T-helper 2 cell treated with Interferon-gamma antibody and Interleukin-4, amounts not matched to agents 5 μg/mL and 100 μg/mL, for 36 hours (primary cell): ENCODE data around the gene SLC6A13.

ENCODE experiments used
- DNase-seq: peaks from one replicate; pipeline ENCODE4 v3.0.0; 2021; ENCODE audit warnings: low spot score
- H3K27ac Mint-ChIP-seq: one replicate; pipeline ENCODE4 v1.8.0; 2021; ENCODE audit warnings: mild to moderate bottlenecking, mixed read lengths
- H3K27me3 Mint-ChIP-seq: one replicate; pipeline ENCODE4 v1.8.0; 2021; ENCODE audit warnings: low read depth, mixed read lengths
- H3K36me3 Mint-ChIP-seq: one replicate; pipeline ENCODE4 v1.8.0; 2021; ENCODE audit warnings: low read depth, mixed read lengths
- H3K4me1 Mint-ChIP-seq: one replicate; pipeline ENCODE4 v1.8.0; 2021; ENCODE audit warnings: low read depth, mixed read lengths
- H3K4me3 Mint-ChIP-seq: one replicate; pipeline ENCODE4 v1.8.0; 2022; ENCODE audit warnings: mild to moderate bottlenecking, moderate library complexity, mixed read lengths
- H3K9me3 Mint-ChIP-seq: one replicate; pipeline ENCODE4 v1.8.0; 2021; ENCODE audit warnings: mixed read lengths

Gene SLC6A13

DNA sequence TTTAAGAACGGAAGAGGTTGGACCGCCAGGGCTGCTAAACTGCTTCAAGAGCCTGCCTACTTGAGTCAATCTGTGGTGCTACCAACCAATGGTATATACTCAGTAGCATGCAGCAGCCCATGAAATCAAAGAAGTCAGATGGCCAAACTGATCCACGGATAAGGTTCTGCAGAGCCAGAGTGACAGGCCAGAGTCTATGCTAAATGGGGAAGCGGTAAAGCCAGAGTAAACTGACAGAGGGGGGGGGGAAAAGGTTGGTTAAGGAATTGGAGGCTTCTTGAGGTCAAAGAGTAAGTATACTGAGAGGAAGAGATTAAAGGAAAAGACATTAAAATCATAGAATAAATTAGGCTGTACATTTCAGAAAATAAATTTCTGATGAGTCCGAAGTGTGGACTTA, 15.4 kb upstream of the SLC6A13 start:
- H3K36me3 Mint-ChIP-seq: peaks cover 18% of the 10 kb centered on the region
- no peak overlapping the region for H3K27ac Mint-ChIP-seq
- H3K9me3 Mint-ChIP-seq: no peaks in the 10 kb centered on the region
- no peak for DNase-seq
- no peak overlapping the region for H3K4me3 Mint-ChIP-seq
- H3K27me3 Mint-ChIP-seq: no peaks in the 10 kb centered on the region
- H3K4me1 Mint-ChIP-seq: no peaks in the 10 kb centered on the region

DNA sequence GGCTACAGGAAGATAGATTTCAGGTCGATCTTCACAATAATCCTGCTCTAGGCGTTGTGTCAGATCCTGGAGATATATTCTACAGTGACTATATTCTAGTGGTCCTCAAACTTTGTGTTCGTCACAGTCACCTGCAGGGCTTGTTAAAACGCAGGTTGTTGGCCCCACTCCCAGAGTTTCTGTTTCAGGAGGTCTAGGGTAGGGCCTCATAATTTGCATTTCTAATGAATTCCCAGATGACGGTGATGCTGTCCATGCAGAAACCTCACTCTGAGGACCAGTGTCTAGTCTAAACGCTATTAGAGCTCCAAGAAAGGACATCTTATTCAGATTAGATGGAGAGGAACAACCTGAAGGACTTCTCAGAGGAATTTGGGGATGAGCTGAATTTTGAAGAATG, 13.2 kb upstream of the SLC6A13 start:
- peaks cover 2% of the 10 kb centered on the region for H3K4me1 Mint-ChIP-seq
- H3K27ac Mint-ChIP-seq: no peak overlapping the region
- no peaks in the 10 kb centered on the region for H3K27me3 Mint-ChIP-seq
- H3K4me3 Mint-ChIP-seq: no peak overlapping the region
- DNase-seq: no peak
- H3K9me3 Mint-ChIP-seq: no peaks in the 10 kb centered on the region
- peaks cover 9% of the 10 kb centered on the region for H3K36me3 Mint-ChIP-seq

DNA sequence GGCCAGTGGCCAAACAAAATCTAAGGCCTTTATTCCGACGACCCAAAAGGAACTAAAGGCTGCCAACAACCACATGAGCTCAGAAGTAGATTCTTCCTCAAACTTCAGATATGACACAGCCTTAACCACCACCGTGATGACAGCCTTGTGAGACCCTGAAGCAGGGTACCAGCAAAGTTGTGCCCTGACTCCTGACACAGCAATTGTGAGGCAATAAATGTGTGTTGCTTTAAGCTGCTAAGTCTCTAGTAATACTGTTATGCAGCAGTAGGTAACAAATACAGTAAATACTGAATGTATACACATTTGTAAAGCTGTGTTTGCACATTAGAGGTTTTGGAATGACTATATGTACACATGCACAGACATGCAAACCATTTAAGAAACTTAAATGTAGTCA, 10.7 kb upstream of the SLC6A13 start:
- no peaks in the 10 kb centered on the region for H3K9me3 Mint-ChIP-seq
- no peak for DNase-seq
- H3K27me3 Mint-ChIP-seq: peaks cover 3% of the 10 kb centered on the region
- no peak overlapping the region for H3K4me3 Mint-ChIP-seq
- H3K27ac Mint-ChIP-seq: no peak overlapping the region
- H3K36me3 Mint-ChIP-seq: peaks cover 1% of the 10 kb centered on the region
- H3K4me1 Mint-ChIP-seq: peaks cover 2% of the 10 kb centered on the region

DNA sequence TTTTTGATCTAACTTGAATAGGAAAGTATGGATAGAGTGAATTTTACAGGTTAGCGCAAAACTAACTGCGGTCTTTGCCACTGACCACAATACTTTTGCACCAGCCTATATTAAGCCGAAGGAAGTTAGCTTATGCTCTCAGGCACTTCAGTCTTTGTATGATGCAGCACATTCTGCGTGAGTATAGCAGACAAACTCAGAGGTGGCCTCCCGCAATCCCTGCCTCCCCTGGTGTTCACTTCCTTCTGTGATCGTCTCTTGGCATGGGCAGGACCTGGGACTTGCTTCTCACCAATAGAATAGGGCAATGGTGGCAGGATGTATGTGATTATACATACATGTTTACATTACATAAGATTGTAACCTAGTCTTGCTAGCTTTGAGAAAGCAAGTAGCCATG, 10.3 kb upstream of the SLC6A13 start:
- no peaks in the 10 kb centered on the region for H3K9me3 Mint-ChIP-seq
- no peak for DNase-seq
- no peak overlapping the region for H3K27ac Mint-ChIP-seq
- H3K27me3 Mint-ChIP-seq: peaks cover 5% of the 10 kb centered on the region
- H3K4me1 Mint-ChIP-seq: peaks cover 2% of the 10 kb centered on the region
- H3K4me3 Mint-ChIP-seq: no peak overlapping the region
- H3K36me3 Mint-ChIP-seq: peaks cover 1% of the 10 kb centered on the region

DNA sequence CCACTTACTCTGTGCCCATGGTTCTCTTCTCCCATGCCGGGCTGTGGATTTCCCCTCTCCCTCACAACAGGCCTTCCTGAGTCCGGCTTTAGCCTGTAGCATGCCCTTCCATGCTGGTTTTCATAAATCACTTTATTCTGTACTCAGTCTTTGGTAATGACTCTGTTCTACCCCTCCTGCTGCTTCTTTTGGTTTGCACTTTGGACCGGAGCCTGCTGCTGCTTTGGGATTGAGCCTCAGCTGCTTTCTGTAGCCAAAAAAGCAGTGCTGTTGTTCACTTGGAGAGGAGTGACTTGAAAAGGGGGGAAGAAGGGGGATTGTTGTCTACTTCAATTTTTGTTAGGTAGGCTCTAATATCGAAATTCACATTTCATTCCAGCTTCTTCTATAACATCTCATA, 8.5 kb upstream of the SLC6A13 start:
- DNase-seq: no peak
- Mint-ChIP-seq H3K27ac (no peak overlapping the region), H3K4me3 (no peak overlapping the region), H3K9me3 (no peaks in the 10 kb centered on the region), H3K27me3 (peaks cover 6% of the 10 kb centered on the region), H3K4me1 (peaks cover 2% of the 10 kb centered on the region), H3K36me3 (peaks cover 1% of the 10 kb centered on the region)

DNA sequence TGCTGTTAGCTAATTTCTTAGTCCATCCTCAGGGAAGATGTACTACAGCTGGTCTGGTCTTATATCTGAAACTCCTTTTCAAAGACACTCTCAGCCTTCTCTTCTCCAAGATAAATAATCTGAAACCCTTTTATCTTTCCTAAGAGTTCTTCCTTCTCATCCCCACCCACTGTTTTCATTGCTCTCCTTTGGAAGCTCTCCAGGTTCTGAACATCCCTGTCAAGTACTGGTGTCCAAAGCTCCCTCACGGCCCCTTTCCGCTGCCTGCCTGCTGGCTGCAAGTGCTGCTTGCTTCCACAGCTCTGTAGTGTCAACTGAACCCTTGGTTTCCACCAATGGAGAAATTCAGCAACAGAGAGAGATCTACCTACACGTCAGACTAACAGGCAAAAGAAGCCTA, 6.6 kb upstream of the SLC6A13 start:
- Mint-ChIP-seq H3K9me3 (no peaks in the 10 kb centered on the region), H3K27me3 (peaks cover 12% of the 10 kb centered on the region), H3K4me3 (no peak overlapping the region), H3K36me3 (peaks cover 1% of the 10 kb centered on the region), H3K4me1 (peaks cover 8% of the 10 kb centered on the region), H3K27ac (no peak overlapping the region)
- no peak for DNase-seq

DNA sequence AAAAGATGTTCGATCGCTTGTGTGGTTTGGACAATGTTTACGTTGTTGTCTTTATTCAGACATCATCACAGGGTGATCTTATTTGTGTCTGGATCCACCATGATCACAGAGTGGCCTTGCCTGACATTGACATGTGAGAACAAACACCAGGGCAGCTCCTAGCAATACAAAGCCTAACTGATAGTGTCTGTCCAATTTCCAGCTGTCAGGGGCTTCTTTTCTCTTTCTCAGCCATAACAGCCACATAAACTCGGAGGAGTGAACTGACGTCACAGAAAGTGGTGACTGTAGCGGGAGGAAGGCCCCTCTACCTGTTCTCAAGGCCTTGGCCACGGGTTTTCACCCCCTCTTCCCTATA, 5.8 kb upstream of the SLC6A13 start:
- DNase-seq: no peak
- H3K36me3 Mint-ChIP-seq: peaks cover 1% of the 10 kb centered on the region
- H3K9me3 Mint-ChIP-seq: no peaks in the 10 kb centered on the region
- H3K4me3 Mint-ChIP-seq: no peak overlapping the region
- peaks cover 12% of the 10 kb centered on the region for H3K27me3 Mint-ChIP-seq
- H3K4me1 Mint-ChIP-seq: peaks cover 8% of the 10 kb centered on the region
- H3K27ac Mint-ChIP-seq: no peak overlapping the region

DNA sequence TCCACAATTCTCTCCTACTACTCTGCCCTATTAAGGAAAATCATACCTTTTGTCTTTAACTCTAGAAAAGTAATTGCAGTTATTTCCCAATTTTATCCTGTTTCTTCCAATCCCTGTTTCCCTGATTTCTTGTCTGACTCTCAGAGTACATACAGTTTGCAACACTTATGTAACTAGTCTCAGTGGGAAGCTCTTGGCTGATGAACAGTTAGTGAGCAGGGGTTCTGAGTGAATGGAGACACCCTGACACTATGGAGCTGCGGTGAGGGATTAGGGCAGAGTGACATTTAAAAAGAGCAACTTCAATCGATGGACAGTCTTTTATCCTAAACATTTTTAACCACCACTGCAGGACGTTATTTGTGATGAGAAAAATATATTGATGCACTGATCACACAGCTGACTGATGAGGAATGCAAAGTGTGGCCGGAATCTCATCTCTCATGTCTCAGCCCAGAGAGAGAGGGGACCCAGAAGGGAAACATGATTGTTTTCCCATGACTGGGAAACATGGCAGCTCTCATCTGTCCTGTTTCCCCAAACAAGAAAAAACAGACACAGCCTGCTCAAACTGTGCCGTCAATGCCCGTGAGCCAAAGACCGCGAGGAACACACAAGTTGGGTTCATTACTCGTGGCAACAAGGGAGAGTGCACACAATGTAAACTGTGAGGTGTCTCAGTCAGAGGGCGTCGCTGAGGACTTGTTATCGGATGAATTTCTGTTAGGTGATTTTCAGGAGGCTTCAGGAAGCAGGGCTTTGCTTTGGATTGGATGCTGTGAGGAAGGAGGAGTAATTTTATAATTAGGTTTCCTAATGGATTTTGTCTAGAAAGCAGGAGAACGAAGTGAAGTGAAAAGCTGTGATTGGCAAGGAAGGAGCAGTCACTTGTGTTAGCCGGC, 5.2 kb upstream of the SLC6A13 start:
- Mint-ChIP-seq H3K9me3 (no peaks in the 10 kb centered on the region), H3K27ac (no peak overlapping the region), H3K4me1 (peaks cover 8% of the 10 kb centered on the region), H3K4me3 (no peak overlapping the region), H3K27me3 (peaks cover 14% of the 10 kb centered on the region), H3K36me3 (peaks cover 1% of the 10 kb centered on the region)
- no peak for DNase-seq

DNA sequence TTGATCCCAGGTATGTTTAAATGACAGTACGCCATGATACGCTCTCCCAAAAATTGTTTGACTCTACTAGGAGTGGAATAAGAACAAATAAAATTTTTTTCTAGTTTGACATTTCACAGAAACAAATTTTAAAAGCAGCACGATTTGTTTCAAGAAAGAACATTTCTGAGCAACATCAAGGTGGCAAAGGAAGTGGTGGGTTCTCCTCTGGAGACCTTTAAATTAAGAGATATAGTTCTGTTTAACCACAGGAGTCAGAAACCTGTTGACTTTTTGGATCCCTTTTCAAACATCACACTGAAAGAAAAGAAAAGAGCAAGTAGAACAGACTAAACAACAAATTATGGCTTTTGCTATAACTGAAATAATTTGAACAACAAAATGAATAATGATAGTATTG, 2.5 kb upstream of the SLC6A13 start:
- Mint-ChIP-seq H3K4me1 (peaks cover 6% of the 10 kb centered on the region), H3K36me3 (no peaks in the 10 kb centered on the region), H3K27me3 (peaks cover 16% of the 10 kb centered on the region), H3K27ac (no peak overlapping the region), H3K9me3 (no peaks in the 10 kb centered on the region), H3K4me3 (no peak overlapping the region)
- no peak for DNase-seq

DNA sequence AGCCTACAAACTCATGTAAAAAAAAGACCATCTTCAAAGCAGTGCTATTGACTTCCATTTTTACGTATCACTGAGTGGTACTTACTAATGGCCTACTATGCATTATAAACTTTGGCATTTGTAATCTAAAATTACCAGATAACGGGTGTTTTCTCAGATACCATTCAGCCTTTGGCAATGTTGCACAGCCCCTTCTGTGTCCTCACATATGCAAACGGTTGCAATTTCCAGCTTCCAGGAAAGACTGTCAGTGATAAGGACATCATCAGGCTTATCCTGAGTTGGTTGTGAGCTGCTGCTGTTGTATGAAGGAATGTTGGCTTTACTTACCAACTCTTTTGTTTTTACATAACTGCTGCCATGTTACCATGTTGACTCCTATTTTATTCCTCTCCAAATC, 1.6 kb upstream of the SLC6A13 start:
- DNase-seq: no peak
- H3K27me3 Mint-ChIP-seq: peaks cover 16% of the 10 kb centered on the region
- peaks cover 6% of the 10 kb centered on the region for H3K4me1 Mint-ChIP-seq
- no peak overlapping the region for H3K27ac Mint-ChIP-seq
- no peak overlapping the region for H3K4me3 Mint-ChIP-seq
- no peaks in the 10 kb centered on the region for H3K9me3 Mint-ChIP-seq
- H3K36me3 Mint-ChIP-seq: no peaks in the 10 kb centered on the region

DNA sequence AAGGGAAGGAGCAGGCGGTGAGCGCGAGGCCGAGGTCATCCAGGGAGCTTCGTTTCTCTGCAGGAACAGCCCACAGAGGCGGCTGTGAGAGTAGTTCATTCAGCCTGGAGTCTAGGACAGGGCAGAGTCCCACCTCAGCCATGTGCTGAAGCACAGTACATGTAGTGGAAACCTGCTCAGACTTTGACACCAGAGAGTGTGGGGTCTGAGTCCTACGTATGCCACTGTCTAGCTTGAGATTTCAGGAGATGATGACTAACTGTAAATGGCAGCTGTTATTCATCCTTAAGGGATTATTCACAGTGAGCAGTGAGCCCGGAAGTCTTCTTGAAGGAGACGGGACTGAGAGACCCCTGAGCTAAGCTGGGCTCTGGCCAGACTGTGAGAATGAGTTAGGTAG, 938 bp upstream of the SLC6A13 start:
- peaks cover 15% of the 10 kb centered on the region for H3K27me3 Mint-ChIP-seq
- no peaks in the 10 kb centered on the region for H3K9me3 Mint-ChIP-seq
- no peak for DNase-seq
- H3K4me1 Mint-ChIP-seq: peaks cover 6% of the 10 kb centered on the region
- no peak overlapping the region for H3K27ac Mint-ChIP-seq
- H3K4me3 Mint-ChIP-seq: no peak overlapping the region
- H3K36me3 Mint-ChIP-seq: no peaks in the 10 kb centered on the region

DNA sequence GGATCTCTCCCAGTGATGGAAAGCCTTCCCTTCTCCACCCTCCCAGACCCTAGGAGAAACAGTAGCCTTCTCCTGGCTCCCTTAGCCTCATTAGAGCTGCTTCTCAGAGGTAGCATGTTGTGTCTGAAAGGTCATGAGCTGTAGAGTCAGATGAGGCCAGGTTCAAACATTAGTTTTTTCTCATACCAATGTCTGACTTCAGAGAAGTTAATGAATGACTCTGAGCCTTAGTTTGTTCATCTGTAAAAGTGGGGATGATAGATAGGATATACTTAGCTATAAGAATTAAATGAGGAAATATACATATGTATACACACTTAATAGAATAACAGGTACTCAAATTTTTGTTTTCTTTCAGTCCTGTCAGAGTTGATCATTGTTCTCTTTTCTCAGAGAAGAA, 523 bp downstream of the SLC6A13 start:
- no peak for DNase-seq
- H3K36me3 Mint-ChIP-seq: no peaks in the 10 kb centered on the region
- H3K4me3 Mint-ChIP-seq: no peak overlapping the region
- H3K27ac Mint-ChIP-seq: no peak overlapping the region
- H3K27me3 Mint-ChIP-seq: peaks cover 13% of the 10 kb centered on the region
- H3K4me1 Mint-ChIP-seq: peaks cover 6% of the 10 kb centered on the region
- H3K9me3 Mint-ChIP-seq: no peaks in the 10 kb centered on the region

DNA sequence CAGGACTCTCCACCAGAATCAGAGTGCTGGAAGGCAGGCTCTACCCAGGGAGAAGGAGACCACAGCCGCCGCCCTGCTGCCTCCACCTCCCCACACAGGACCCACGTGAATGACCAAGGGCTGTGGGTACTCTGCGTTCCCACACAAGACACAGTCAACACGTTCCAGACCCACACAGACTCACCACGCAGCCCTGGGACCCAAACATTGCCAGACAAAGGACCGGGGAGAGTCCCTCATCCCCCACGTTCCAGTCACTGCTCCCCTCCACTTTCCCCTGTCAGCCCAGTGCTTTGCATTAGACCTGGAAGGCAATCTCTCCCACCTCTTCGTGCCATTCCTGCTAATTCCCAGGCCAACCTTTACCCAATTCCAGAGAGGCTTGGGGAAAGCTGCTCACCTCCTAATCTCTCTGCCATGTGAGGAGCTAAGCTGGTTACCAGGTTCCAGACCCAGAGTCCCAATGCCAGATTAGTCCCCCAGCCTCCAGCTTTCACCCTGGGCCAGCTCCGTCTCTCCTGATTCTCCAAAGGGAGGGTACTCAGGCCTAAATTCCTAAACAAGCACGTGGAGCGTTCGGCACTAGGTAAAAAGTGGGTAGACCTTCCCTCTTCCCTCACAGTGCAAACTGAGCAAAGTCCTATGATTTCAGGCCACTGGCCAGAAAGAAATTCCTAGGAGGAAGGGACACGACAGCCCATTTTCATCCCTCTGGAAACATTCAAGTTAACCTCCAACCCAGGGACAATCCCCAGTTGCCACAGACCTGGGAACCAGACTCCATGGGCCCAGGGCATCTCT, 4.9 kb downstream of the SLC6A13 start:
- no peak overlapping the region for H3K27ac Mint-ChIP-seq
- no peaks in the 10 kb centered on the region for H3K4me1 Mint-ChIP-seq
- H3K9me3 Mint-ChIP-seq: no peaks in the 10 kb centered on the region
- peaks cover 10% of the 10 kb centered on the region for H3K27me3 Mint-ChIP-seq
- DNase-seq: no peak
- H3K4me3 Mint-ChIP-seq: no peak overlapping the region
- H3K36me3 Mint-ChIP-seq: no peaks in the 10 kb centered on the region

DNA sequence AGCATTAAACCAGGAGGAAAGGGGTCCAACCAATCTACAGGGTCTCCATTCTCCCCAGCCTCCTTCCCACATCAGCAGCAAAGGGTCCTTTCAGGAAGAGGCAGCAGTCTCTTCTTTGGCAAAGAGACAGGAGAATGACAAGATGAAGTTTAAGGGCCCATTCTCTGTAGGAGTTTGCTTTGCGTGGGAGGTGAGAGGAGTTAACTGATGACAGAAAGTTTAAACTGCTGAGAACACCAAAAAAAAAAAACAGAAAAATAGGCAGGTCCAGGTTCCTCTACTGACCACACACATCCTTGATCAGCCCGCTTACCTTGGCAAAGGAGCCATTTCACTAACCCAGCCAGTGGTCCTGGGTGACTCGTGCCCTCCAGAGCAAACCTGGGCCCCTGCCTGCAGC, 5.7 kb downstream of the SLC6A13 start:
- no peaks in the 10 kb centered on the region for H3K4me1 Mint-ChIP-seq
- no peaks in the 10 kb centered on the region for H3K9me3 Mint-ChIP-seq
- H3K27ac Mint-ChIP-seq: no peak overlapping the region
- H3K36me3 Mint-ChIP-seq: no peaks in the 10 kb centered on the region
- DNase-seq: no peak
- H3K4me3 Mint-ChIP-seq: no peak overlapping the region
- peaks cover 10% of the 10 kb centered on the region for H3K27me3 Mint-ChIP-seq
